Memory B cell (primary cell): ENCODE data around the gene POU3F1.

ENCODE experiments used
- ATAC-seq: fragments of 150-1000 bp; cut with Tn5 transposase; 2 replicates; pipeline ENCODE4 v1.10.0; 2021; ENCODE audit warnings: low read depth, mild to moderate bottlenecking, moderate library complexity
- DNase-seq, 2 donors: peaks; one replicate each; pipeline ENCODE4 v3.0.0; 2022; ENCODE audit warnings: low spot score in 2 of 2
- H3K27ac Mint-ChIP-seq: one replicate; pipeline ENCODE4 v1.8.0; 2022; ENCODE audit warnings: mild to moderate bottlenecking, moderate library complexity, mixed read lengths
- H3K27me3 Mint-ChIP-seq: one replicate; pipeline ENCODE4 v1.8.0; 2022; ENCODE audit warnings: mixed read lengths
- H3K36me3 Mint-ChIP-seq: one replicate; pipeline ENCODE4 v1.8.0; 2022; ENCODE audit warnings: mild to moderate bottlenecking, mixed read lengths
- H3K4me1 Mint-ChIP-seq: one replicate; pipeline ENCODE4 v1.8.0; 2022; ENCODE audit warnings: mixed read lengths
- H3K4me3 Mint-ChIP-seq: one replicate; pipeline ENCODE4 v1.8.0; 2022; ENCODE audit warnings: mild to moderate bottlenecking, moderate library complexity, mixed read lengths
- H3K9me3 Mint-ChIP-seq: one replicate; pipeline ENCODE4 v1.8.0; 2022; ENCODE audit warnings: mixed read lengths

POU3F1 gene

DNA sequence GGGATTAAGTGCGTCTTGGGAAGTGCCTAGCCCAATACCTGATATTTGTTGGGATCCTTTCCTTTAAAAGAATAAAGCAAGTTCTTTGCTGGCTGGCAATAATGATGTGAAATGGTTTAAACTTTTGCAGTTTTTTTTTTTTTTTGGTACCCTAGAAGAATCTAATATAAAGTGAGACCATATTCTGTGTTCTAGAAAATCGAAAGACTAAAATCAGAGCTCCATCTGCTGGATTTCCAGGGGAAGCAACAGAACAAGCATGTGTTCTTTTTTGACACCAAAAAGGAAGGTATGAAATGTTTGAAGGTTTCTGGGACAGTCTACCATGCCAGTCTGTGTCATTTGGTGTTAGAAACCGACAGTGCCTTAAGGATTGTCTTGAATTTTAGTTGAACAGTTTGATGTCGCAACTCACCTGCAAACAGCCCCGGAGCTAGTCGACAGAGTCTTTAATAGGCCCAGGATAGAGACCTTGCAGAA lies 27.7 kb downstream of the POU3F1 start:
- H3K27ac Mint-ChIP-seq: no peak overlapping the region
- H3K9me3 Mint-ChIP-seq: no peaks in the 10 kb centered on the region
- peaks cover 23% of the 10 kb centered on the region for H3K36me3 Mint-ChIP-seq
- no peaks in the 10 kb centered on the region for H3K27me3 Mint-ChIP-seq
- ATAC-seq (peak; percentile 46), DNase-seq (no peak)
- peaks cover 3% of the 10 kb centered on the region for H3K4me1 Mint-ChIP-seq
- H3K4me3 Mint-ChIP-seq: no peak overlapping the region

DNA sequence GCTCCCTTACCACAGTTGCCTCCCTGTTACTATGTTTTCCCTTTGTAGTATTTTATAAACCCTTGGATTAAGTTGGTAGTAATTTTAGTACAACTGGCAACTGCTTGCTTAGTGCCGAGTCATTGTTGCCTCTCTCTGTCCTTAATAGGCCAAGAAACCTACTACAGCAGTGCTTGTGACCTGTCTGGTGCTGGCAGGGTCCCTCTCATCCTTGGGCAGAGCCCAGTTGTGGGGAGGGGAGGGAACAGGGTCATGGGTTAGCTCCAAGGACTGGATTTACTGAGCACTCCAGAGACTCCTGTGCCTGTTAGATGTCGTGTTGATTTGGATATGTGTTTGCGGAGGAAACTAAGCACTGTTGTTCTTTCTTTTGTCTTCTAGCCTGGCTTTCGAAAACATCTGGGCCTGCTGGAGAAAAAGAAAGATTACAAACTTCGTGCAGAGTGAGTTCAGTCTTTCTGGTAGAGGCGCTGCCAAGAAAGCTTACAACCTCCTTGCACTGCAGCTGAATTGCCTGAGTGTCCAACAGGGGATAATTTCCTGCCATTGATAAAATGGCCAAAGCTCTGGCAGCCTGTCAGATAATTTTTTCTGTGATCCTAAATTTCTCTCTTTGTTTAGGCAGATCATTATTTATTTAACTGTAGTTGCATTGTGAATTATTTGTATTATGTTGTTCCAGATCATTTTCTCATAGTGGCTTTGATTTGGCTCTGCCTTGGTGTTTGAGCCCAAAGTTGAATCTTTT lies 30.4 kb downstream of the POU3F1 start:
- peaks cover 8% of the 10 kb centered on the region for H3K36me3 Mint-ChIP-seq
- no peaks in the 10 kb centered on the region for H3K9me3 Mint-ChIP-seq
- ATAC-seq: no peak
- peak overlapping the region; percentile 19 for H3K27ac Mint-ChIP-seq
- H3K27me3 Mint-ChIP-seq: no peaks in the 10 kb centered on the region
- no peak overlapping the region for H3K4me3 Mint-ChIP-seq
- DNase-seq: no peak
- peaks cover 12% of the 10 kb centered on the region for H3K4me1 Mint-ChIP-seq

DNA sequence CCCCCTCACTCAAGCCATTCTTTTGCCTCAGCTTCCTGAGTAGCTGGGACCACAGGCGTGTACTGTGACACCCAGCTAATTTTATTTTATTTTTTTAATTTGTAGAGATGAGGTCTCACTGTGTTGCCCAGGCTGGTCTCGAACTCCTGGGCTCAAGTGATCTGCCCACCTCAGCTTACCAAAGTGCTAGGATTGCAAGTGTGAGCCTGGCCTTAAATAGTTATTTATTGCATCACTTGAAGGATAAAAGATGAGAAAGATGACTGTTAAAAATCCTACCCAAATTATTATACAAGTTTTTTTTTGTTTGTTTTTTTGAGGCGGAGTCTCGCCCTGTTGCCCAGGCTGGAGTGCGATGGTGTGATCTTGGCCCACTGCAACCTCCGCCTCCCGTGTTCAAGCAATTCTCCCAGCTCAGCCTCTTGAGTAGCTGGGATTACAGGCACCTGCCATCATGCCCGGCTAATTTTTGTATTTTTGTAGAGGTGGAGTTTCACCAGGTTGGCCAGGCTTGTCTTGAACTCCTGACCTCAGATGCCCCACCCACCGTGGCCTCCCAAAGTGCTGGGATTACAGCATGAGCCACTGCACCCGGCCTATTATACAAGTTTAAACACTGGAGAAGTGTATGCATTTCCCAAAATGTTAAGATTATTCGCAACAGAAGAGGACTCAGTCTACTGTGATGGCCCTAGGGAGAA lies 31.7 kb downstream of the POU3F1 start:
- ATAC-seq (no peak), DNase-seq (no peak)
- peaks cover 8% of the 10 kb centered on the region for H3K36me3 Mint-ChIP-seq
- no peaks in the 10 kb centered on the region for H3K27me3 Mint-ChIP-seq
- no peak overlapping the region for H3K4me3 Mint-ChIP-seq
- no peaks in the 10 kb centered on the region for H3K9me3 Mint-ChIP-seq
- no peak overlapping the region for H3K27ac Mint-ChIP-seq
- H3K4me1 Mint-ChIP-seq: peaks cover 12% of the 10 kb centered on the region

DNA sequence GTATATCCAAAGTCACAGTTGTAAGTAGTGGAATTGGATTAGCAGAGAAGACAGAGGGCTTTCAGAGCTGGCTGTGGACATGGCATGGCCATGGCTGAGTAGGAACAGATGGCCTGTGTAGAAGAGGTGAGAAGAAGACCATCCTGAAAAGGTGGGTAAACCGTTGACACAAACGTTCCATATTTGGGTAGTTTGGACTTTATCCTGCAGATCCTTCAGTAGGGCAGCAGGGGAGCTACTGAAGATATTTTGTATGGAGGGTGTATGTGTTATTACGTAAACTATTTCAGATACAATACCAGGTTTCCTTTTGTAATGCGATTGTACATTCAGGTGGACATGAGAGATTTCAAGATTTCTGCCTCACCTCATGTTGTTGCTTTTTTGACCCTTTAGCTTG lies 32.4 kb downstream of the POU3F1 start:
- Mint-ChIP-seq H3K4me3 (peak overlapping the region; percentile 99), H3K4me1 (peaks cover 12% of the 10 kb centered on the region), H3K27ac (no peak overlapping the region)

DNA sequence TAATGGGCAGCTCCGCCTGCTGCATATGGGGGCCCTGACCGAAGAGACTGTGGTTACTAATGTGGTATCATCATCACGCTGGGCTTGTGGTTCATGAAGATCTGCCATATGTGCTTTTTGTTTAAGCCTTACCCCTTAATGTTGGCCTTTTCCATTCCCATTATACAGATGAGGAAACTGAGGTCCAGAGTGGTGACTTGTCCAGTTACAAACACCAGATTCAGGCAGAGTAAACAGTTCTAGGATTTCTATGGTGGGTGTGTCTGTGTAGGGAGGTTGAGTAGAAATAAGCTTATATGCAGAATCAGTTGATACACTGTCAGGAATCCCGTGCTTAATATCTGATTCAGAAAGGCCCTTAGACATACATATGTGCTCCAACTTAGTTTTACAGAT lies 33.4 kb downstream of the POU3F1 start:
- DNase-seq: no peak
- Mint-ChIP-seq H3K4me1 (peaks cover 12% of the 10 kb centered on the region), H3K27me3 (no peaks in the 10 kb centered on the region), H3K9me3 (no peaks in the 10 kb centered on the region), H3K27ac (peak overlapping the region; percentile 96), H3K36me3 (peaks cover 4% of the 10 kb centered on the region), H3K4me3 (peak overlapping the region; percentile 99)
- ATAC-seq: no peak

More for the DNA sequence above, 32.4 kb downstream of the POU3F1 start:
- Mint-ChIP-seq H3K36me3 (peaks cover 8% of the 10 kb centered on the region), H3K27me3 (no peaks in the 10 kb centered on the region), H3K9me3 (no peaks in the 10 kb centered on the region)
- DNase-seq (no peak), ATAC-seq (no peak)

DNA sequence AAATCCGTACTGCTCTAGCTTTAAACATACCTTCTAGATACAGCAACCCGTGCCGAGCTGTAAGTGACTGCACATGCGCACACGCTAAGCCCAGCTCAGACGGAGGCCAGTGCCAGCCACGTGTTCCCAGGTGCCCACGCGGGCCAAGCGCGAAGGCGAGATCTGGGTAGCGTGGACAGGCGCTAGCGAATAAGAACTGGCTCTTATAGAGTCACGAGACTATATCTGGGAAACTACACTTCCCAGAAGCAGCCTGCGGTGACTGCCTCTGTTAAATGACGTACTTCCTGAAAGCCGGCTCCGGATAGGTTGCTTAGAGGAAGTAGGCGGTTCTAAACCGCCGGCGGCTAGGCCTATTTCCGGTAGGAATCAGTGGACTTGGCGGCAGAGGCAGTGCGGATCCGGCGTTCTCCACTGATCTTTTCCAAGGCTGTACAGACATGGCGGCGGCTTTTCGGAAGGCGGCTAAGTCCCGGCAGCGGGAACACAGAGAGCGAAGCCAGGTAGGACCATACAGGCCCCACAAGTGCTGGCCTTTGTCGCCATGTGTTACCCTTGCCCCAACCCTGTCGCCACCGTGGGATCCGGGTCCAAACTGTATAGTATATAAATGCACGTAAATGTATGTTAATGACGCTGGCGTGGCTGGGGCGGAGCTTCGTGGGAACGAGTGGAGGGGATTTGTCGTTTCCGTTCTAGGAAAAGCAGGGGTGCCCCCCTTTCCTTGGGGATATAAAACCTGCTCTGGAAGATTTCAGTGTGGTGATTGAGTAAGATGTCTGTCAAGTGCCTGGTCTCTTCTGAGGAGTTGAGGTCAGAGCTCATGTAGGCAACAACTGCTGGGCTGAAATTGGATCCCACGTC lies 34.0 kb downstream of the POU3F1 start, which contains the start of gene UTP11:
TSS of gene UTP11 (plus strand) at position 372 of the 864 bp plus-strand sequence. CDS start at position 441, 69 bp downstream.
- H3K36me3 Mint-ChIP-seq: peaks cover 3% of the 10 kb centered on the region
- no peaks in the 10 kb centered on the region for H3K27me3 Mint-ChIP-seq
- peaks cover 12% of the 10 kb centered on the region for H3K4me1 Mint-ChIP-seq
- ATAC-seq (peak; percentile 99), DNase-seq (peak; percentile 79 to 84)
- H3K4me3 Mint-ChIP-seq: peak within 1 kb of the TSS; percentile 99
- no peaks in the 10 kb centered on the region for H3K9me3 Mint-ChIP-seq
- peak within 1 kb of the TSS; percentile 96 for H3K27ac Mint-ChIP-seq

DNA sequence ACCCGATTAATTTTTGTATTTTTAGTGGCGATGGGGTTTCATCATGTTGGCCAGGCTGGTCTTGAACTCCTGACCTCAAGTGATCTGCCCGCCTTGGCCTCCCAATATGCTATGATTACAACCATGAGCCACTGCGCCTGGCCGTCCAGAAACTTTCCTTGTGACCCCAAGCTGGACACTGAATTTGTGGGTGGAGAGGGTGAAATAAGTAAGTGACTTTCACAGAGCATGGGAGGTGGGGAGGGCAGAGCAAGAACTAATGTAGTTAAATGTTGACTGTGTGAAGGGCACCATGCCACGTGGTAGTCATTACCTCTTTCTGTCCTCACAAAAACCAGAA lies 36.8 kb downstream of the POU3F1 start:
- DNase-seq (no peak), ATAC-seq (no peak)
- no peaks in the 10 kb centered on the region for H3K36me3 Mint-ChIP-seq
- H3K4me3 Mint-ChIP-seq: no peak overlapping the region
- peaks cover 3% of the 10 kb centered on the region for H3K27me3 Mint-ChIP-seq
- H3K27ac Mint-ChIP-seq: no peak overlapping the region
- H3K9me3 Mint-ChIP-seq: no peaks in the 10 kb centered on the region
- H3K4me1 Mint-ChIP-seq: peaks cover 12% of the 10 kb centered on the region

DNA sequence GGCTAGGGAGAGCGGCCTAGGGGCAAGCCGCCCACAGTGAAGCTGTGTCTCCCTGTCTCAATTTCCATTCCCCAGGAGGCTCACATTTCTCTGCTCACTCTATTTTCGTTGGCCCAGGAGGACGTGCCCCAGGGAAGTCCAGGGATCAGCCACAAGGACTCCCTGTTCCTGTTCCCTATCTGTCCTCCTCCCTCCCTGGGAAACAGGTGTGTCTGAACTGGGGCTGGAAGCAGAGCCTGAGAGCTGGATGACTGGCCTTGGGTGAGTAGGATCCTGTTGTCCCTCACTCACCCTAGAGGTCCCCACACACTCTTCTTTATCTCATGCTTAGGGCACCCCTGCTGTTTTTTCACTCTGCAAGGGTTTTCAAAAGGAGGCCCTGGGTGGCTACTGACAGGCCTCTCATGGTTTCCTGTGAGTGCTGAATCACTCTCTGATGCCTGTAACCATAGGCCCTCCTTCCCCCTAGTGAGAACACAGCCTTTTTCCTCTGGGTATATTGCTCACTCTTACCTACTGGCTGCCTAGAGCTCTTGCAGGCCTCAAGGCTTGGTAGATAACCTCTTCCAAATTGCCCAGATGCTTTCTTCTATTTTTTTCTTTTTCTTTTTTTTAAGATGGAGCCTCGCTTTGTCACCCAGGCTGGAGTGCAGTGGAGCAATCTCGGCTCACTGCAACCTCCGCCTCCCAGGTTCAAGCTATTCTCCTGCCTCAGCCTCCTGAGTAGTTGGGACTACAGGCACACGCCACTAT lies 37.3 kb downstream of the POU3F1 start:
- no peak for DNase-seq
- Mint-ChIP-seq H3K27ac (no peak overlapping the region), H3K27me3 (peaks cover 6% of the 10 kb centered on the region), H3K4me3 (no peak overlapping the region), H3K9me3 (no peaks in the 10 kb centered on the region), H3K36me3 (no peaks in the 10 kb centered on the region), H3K4me1 (peaks cover 15% of the 10 kb centered on the region)
- ATAC-seq: no peak

DNA sequence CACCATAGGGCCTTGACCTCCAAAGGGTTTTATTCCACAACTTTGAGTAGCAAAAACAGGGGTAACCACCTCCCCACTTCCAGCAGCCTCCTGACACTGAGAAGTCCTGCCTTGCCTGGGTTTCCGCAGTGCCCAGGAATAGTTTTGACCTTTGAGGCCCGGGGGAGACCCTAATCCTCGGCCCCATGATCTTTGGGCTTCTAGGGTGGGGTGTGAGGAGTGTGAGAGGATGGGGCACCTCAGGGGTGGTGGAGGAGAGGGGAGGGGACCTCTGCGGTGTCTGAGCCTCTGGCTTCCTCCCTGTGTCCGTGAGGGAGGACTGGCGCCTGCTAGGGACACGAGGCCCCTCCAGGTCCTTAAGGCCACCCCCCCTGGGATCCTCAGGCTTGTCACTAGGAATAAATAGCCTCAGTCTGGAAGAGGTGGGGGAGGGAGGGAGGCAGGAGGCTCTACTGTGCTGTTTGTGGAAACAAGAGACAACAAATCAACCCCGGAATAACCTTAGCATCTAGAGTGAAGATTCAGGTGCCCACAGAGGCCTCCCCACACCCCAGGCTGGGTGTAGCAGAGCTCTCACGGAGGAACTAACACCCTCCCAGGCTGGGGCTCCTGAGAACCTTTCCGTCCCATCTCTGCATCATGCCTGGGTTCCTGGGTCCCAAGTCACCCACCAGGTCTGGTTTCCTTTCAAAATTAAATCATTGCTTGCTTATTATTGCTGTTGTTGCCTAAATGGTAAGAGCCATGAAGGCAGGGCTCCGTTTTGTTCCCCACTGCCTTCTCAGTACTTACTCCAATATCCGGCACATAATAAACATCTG lies 40.4 kb downstream of the POU3F1 start:
- no peaks in the 10 kb centered on the region for H3K9me3 Mint-ChIP-seq
- H3K36me3 Mint-ChIP-seq: no peaks in the 10 kb centered on the region
- H3K4me1 Mint-ChIP-seq: peaks cover 4% of the 10 kb centered on the region
- H3K27me3 Mint-ChIP-seq: peaks cover 10% of the 10 kb centered on the region
- no peak for ATAC-seq
- H3K27ac Mint-ChIP-seq: no peak overlapping the region
- no peak for DNase-seq
- peak overlapping the region; percentile 77 for H3K4me3 Mint-ChIP-seq

DNA sequence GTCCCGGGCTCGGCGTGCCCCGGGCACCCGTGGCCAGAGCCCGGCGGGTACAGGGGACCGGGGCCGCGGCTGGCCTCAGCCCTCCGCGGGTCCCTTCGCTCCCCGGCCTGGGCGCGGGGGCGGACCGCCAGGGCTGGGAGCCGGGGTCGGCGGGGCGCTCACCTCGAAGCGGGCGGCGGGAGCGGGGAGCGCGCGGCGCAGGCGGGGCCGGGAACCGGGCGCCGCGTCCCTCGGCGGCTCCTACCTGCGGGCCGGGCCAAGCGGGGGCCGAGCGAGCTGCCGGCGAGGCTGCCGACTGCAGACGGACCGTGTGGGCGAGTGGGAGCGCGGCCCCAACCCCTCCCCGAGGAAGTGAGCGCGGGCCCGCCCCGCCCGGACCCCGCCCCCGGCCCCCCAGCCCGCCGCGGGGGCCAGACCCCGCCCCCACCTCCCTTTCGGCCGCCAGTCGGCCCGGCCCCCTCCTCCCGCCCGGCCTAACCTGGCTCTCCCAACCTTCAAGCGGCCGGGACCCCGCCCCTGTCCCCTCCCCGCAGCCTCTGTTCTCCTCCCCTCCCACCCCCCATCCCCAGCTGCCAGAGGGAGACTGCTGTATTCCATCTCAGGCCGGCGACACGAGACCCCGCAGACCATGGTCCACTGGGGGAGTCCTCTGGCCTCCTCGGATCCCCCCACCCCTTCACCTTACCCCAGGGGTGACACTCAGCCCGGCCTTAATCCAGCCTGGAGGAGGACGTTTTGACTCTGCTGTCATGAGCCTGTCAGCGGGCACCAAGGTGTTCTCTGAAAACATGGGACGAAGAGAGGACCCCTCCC lies 41.2 kb downstream of the POU3F1 start, which contains the start of gene FHL3:
TSS of gene FHL3 (minus strand) at position 320 of the 813 bp plus-strand sequence. CDS start 6,102 bp downstream, outside the sequence.
- Mint-ChIP-seq H3K4me1 (peaks cover 4% of the 10 kb centered on the region), H3K27ac (no peak within 1 kb of the TSS), H3K36me3 (no peaks in the 10 kb centered on the region), H3K27me3 (peaks cover 10% of the 10 kb centered on the region), H3K9me3 (no peaks in the 10 kb centered on the region), H3K4me3 (peak within 1 kb of the TSS; percentile 77)
- ATAC-seq (peak; percentile 44), DNase-seq (peak in 1 of 2 donors; percentile 30)

DNA sequence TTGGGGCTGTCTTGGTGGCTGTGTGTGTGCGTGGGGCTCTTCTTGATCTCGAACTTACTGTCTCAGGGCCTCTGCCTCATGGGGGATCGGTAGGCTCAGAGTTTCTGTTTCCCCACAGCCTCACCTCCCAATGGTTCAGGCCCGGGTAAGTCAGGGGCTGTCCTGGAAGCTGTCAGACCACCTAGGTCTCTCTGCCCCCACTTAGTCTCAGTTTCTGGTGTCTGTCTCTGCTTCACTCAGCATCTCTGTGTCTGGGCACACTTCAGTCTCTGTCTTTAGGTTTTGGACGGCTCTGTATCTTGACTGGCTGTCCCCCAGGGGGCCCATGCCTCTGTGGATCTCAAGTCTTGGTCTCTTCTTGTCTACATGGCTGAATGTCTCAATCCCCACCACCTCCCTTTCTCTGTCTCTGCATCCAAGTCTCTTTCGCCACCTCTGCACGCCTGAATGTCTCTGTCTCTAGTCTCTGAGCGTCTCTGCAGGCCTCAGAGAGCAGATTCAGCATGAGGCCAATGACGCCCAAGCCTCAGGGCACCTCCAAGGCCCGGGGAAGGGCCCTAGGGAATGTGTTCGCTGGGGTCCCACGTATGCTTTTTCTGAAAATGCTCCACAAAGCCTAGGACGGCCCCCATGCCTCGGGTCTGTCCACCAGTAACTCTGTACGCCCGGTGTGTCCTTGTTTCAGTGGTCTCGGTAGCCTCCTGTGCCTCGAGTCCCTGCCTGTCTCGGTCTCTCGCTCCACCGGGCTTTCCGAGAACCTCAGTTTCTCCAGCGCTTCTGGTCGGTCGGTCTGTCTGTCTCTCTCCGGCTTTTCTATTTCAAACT lies 42.1 kb downstream of the POU3F1 start:
- peak; percentile 45 for ATAC-seq
- Mint-ChIP-seq H3K4me3 (peak overlapping the region; percentile 45), H3K9me3 (no peaks in the 10 kb centered on the region), H3K27me3 (peaks cover 10% of the 10 kb centered on the region), H3K27ac (no peak overlapping the region), H3K36me3 (no peaks in the 10 kb centered on the region), H3K4me1 (peaks cover 4% of the 10 kb centered on the region)
- no peak for DNase-seq
